ENCODE data around the gene CD52. TPM values are rescaled to one million over a fixed set of nuclear protein-coding genes. Genes with fewer than 3 reads are reported as not detected.

Gene CD52
- total RNA-seq, 2 donors from 2014 or later, result 218 to 542 TPM

GRCh38 chr1:26281091-26281958, 36.4 kb upstream of the CD52 start:
- ATAC-seq (replicated peaks), result no peak
- Mint-ChIP-seq H3K36me3 (ENCODE audit: low read depth) (peaks cover 86% of the 10 kb centered on the region), H3K9me3 (no peaks in the 10 kb centered on the region), H3K4me3 (peak overlapping the region; percentile 91), H3K4me1 (peaks cover 54% of the 10 kb centered on the region), H3K27me3 (no peaks in the 10 kb centered on the region), H3K27ac (peak overlapping the region; percentile 82)

DNA sequence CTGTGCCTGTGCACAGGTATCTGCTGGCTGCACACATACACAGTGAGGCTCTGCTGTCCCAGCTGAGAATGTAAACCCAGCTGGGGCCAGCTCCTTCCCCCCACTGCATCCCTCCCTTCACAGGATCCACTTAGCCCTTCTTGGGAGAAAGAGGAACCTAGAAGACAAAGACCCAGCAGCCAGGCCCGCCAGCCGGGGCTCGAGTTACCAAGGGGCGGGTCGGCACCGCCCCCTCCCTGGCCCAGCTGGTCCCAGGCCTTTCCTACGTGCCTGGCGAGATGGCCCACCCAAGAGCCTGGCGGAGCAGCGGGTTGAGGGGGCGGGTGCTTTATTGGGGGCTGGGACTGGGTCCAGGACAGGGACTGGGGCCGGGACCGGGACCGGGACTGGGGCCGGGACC, 35.8 kb upstream of the CD52 start:
- Mint-ChIP-seq H3K27ac (peak overlapping the region; percentile 82), H3K27me3 (no peaks in the 10 kb centered on the region), H3K9me3 (no peaks in the 10 kb centered on the region), H3K4me3 (peak overlapping the region; percentile 91), H3K4me1 (peaks cover 49% of the 10 kb centered on the region), H3K36me3 (ENCODE audit: low read depth) (peaks cover 80% of the 10 kb centered on the region)
- ATAC-seq (replicated peaks), result no peak

GRCh38 chr1:26282401-26282918, 35.3 kb upstream of the CD52 start:
- Mint-ChIP-seq H3K4me1 (peaks cover 50% of the 10 kb centered on the region), H3K27ac (peak overlapping the region; percentile 90), H3K9me3 (no peaks in the 10 kb centered on the region), H3K27me3 (no peaks in the 10 kb centered on the region), H3K4me3 (peak overlapping the region; percentile 91), H3K36me3 (ENCODE audit: low read depth) (peaks cover 76% of the 10 kb centered on the region)
- no peak for ATAC-seq (replicated peaks)

GRCh38 chr1:26283279-26283853, 34.4 kb upstream of the CD52 start:
- Mint-ChIP-seq H3K4me3 (peak overlapping the region; percentile 91), H3K36me3 (ENCODE audit: low read depth) (peaks cover 70% of the 10 kb centered on the region), H3K27me3 (no peaks in the 10 kb centered on the region), H3K27ac (peak overlapping the region; percentile 90), H3K9me3 (no peaks in the 10 kb centered on the region), H3K4me1 (peaks cover 50% of the 10 kb centered on the region)
- no peak for ATAC-seq (replicated peaks)

DNA sequence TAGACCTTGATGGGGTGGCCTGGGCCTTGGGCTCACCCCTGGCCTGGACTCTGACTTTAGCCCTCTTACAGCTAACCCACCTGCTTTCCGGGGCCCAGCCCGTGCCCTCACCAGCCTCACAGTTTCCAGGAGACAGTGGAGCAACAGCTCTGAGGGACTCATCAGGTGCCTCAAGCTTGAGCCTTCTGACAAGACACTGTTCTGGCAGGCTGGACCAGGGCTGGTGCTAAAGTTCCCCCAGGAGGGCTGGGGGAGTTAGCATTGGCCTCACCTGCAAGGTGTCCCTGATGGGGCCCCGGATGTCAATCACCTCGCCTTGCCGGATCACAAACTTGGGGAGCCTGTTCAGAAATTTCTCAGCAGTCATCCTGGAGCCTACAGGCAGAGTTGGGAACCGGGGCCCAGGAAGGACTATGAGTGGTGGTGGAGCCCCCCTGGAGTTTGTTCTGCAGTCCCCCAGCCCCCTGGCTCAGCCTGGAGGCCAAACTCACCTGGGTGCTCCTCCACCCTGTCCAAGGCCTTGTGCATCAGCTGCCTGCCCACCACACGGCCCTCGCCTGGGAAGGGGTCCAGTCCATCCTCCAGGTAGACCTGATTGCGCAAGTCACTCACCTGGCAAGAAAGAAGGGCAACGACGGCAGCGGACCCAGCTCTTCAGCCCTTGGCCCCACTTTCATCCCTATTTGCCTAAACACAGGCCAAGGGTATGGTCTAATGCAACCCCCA, 33.7 kb upstream of the CD52 start:
- Mint-ChIP-seq H3K27ac (peak overlapping the region; percentile 90), H3K9me3 (no peaks in the 10 kb centered on the region), H3K4me1 (peaks cover 52% of the 10 kb centered on the region), H3K4me3 (peak overlapping the region; percentile 91), H3K36me3 (ENCODE audit: low read depth) (peaks cover 64% of the 10 kb centered on the region), H3K27me3 (no peaks in the 10 kb centered on the region)
- ATAC-seq (replicated peaks), result no peak

GRCh38 chr1:26284597-26285347, 33.0 kb upstream of the CD52 start:
- no peaks in the 10 kb centered on the region for H3K9me3 Mint-ChIP-seq
- peak; percentile 74 for ATAC-seq (replicated peaks)
- H3K27ac Mint-ChIP-seq, result peak overlapping the region; percentile 90
- H3K36me3 Mint-ChIP-seq (ENCODE audit: low read depth), result peaks cover 56% of the 10 kb centered on the region
- H3K4me1 Mint-ChIP-seq, result peaks cover 59% of the 10 kb centered on the region
- H3K27me3 Mint-ChIP-seq, result no peaks in the 10 kb centered on the region
- H3K4me3 Mint-ChIP-seq, result peak overlapping the region; percentile 91

GRCh38 chr1:26285366-26286063, 32.2 kb upstream of the CD52 start:
- no peak for ATAC-seq (replicated peaks)
- H3K9me3 Mint-ChIP-seq, result no peaks in the 10 kb centered on the region
- H3K4me1 Mint-ChIP-seq, result peaks cover 65% of the 10 kb centered on the region
- H3K27ac Mint-ChIP-seq, result peak overlapping the region; percentile 90
- H3K4me3 Mint-ChIP-seq, result peak overlapping the region; percentile 91
- no peaks in the 10 kb centered on the region for H3K27me3 Mint-ChIP-seq
- H3K36me3 Mint-ChIP-seq (ENCODE audit: low read depth), result peaks cover 49% of the 10 kb centered on the region

DNA sequence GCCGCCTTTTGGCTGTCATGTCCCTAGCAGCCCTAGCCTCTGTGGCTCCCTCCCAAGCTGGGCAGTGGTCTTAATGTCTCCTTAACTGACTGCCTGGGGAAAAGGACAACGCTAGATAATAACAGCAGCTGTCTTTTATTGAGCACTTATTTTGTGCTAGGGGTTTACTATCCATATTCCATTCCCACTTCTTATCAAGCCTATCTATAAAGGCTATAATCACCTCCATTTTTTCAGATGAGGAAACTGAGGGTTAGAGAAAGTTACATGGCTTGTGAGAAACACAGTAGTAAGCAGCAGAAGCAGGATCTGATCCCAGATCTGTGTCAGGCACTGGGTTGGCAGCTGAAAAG, 31.7 kb upstream of the CD52 start:
- H3K4me3 Mint-ChIP-seq, result peak overlapping the region; percentile 88
- no peak for ATAC-seq (replicated peaks)
- peaks cover 44% of the 10 kb centered on the region for H3K36me3 Mint-ChIP-seq (ENCODE audit: low read depth)
- H3K9me3 Mint-ChIP-seq, result no peaks in the 10 kb centered on the region
- H3K4me1 Mint-ChIP-seq, result peaks cover 62% of the 10 kb centered on the region
- H3K27ac Mint-ChIP-seq, result peak overlapping the region; percentile 56
- H3K27me3 Mint-ChIP-seq, result no peaks in the 10 kb centered on the region

DNA sequence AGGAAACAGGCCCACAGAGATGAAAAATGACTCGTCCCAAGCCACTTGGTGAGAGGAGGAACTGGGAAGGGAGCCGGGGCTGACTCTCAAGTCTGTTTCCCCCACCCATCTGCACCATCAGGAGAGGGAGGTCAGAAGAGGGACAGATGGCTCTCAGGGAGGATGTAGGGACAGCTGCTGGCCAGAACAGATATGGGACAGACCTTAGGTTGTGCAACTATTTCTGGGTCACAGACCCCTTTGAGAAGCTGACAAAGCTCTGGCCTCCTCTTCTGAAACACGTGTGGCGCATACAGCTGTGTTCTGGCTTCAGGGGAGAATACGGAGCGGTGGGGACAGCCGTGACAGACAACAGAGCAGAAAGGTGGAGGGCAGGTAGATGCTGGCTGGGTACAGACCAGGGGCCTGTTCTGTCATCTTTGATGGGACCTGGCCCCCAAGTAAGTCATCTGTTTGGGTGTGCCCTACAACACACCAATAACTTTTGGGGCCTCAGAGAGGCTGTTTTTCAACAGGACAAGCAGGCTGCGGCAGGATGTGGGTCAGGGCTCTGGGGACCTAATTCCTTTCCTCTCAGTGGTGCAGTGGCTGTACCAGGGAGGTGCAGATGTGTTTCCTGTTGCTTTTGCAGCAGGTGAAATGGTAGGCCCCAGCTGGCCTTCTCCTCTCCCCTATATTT, 30.6 kb upstream of the CD52 start:
- peak overlapping the region; percentile 98 for H3K27ac Mint-ChIP-seq
- ATAC-seq (replicated peaks), result peak; percentile 52
- no peaks in the 10 kb centered on the region for H3K27me3 Mint-ChIP-seq
- H3K4me3 Mint-ChIP-seq, result peak overlapping the region; percentile 88
- H3K4me1 Mint-ChIP-seq, result peaks cover 60% of the 10 kb centered on the region
- no peaks in the 10 kb centered on the region for H3K9me3 Mint-ChIP-seq
- H3K36me3 Mint-ChIP-seq (ENCODE audit: low read depth), result peaks cover 35% of the 10 kb centered on the region

- Mint-ChIP-seq H3K27ac (peak overlapping the region; percentile 98), H3K4me3 (peak overlapping the region; percentile 88), H3K9me3 (no peaks in the 10 kb centered on the region), H3K36me3 (ENCODE audit: low read depth) (peaks cover 29% of the 10 kb centered on the region), H3K27me3 (no peaks in the 10 kb centered on the region), H3K4me1 (peaks cover 57% of the 10 kb centered on the region)
- ATAC-seq (replicated peaks), result no peak
Measured at GRCh38 chr1:26287811-26288210, 29.9 kb upstream of the CD52 start.

DNA sequence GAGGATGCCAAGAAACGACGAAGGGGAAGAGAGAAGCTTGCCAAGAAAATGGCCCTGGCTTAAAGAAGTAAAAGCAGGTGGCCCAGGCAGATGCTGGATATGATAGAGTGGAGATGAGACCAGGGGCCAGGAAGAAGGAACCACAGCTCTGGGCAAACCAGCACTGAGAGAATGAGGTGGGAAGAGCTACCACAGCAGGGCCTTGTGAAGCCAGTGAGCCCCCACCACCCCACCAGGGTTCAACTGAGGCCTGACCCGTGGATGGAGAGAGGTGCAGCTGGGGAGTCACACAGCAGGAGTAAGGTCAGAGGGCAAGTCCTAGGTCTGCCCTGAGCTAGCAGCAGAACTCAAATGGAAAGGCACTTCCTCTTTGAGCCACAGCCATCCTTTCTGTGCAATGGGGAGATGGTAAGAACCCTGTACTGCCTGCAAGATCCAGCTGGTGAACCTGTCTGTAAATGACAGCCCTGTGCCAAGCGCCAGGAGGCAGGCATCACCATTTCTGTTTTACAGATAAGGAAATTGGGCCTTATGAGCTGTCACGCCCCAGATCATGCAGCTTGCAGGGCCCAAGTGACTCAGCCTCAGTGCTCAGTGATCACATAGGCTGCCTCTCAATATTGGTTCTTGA, 29.3 kb upstream of the CD52 start:
- H3K4me1 Mint-ChIP-seq, result peaks cover 51% of the 10 kb centered on the region
- peak; percentile 68 for ATAC-seq (replicated peaks)

GRCh38 chr1:26289158-26290059, 28.3 kb upstream of the CD52 start:
- Mint-ChIP-seq H3K9me3 (no peaks in the 10 kb centered on the region), H3K27me3 (no peaks in the 10 kb centered on the region), H3K4me1 (peaks cover 47% of the 10 kb centered on the region), H3K36me3 (ENCODE audit: low read depth) (peaks cover 13% of the 10 kb centered on the region), H3K4me3 (peak overlapping the region; percentile 88), H3K27ac (peak overlapping the region; percentile 98)
- ATAC-seq (replicated peaks), result no peak

More for the DNA sequence above, 29.3 kb upstream of the CD52 start:
- no peaks in the 10 kb centered on the region for H3K9me3 Mint-ChIP-seq
- H3K27ac Mint-ChIP-seq, result peak overlapping the region; percentile 98
- peaks cover 23% of the 10 kb centered on the region for H3K36me3 Mint-ChIP-seq (ENCODE audit: low read depth)
- H3K27me3 Mint-ChIP-seq, result no peaks in the 10 kb centered on the region
- H3K4me3 Mint-ChIP-seq, result peak overlapping the region; percentile 88
